HEK293 (cell line): ENCODE data around the gene RALGAPA1.

ENCODE experiments used
- GLIS1 ChIP-seq: fragments of 450-650 bp; formaldehyde crosslinking; IDR thresholded peaks from 2 replicates; pipeline ENCODE4 v1.5.1; 2016; ENCODE audit warnings: missing biosample characterization, missing genetic modification characterization
- SP3 ChIP-seq: fragments of 450-650 bp; formaldehyde crosslinking; IDR thresholded peaks from 2 replicates; pipeline ENCODE4 v1.5.1; 2016; ENCODE audit warnings: missing biosample characterization, missing genetic modification characterization
- TF ChIP-seq, protein P1 (sequence below): fragments of 450-650 bp; formaldehyde crosslinking; IDR thresholded peaks from 2 replicates; pipeline ENCODE4 v1.5.1; 2016; ENCODE audit warnings: missing biosample characterization, missing genetic modification characterization

DNA sequence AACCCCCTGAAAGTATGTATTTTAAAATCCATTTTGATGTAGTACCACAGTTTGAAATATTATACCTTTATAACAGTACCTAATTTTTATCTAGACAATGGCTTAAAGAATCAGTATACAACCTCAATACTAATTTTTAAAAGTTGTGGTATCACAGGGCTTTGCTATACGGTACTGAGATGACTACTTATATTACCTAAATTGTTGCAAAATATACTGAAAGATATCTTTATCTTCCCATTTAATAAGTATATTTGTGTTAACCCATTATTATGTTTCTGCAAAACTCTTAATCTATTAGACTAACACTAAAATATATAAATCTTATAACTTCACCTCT, 67.1 kb downstream of the RALGAPA1 start:
- TF ChIP-seq SP3 (tag by site-specific recombination) (no peak), GLIS1 (no peak)
- TF ChIP-seq, protein P1, sequence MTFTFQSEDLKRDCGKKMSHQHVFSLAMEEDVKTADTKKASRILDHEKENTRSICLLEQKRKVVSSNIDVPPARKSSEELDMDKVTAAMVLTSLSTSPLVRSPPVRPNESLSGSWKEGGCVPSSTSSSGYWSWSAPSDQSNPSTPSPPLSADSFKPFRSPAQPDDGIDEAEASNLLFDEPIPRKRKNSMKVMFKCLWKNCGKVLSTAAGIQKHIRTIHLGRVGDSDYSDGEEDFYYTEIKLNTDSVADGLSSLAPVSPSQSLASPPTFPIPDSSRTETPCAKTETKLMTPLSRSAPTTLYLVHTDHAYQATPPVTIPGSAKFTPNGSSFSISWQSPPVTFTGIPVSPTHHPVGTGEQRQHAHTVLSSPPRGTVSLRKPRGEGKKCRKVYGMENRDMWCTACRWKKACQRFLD (tag by site-specific recombination) = no peak
